Fibroblast of lung (primary cell): ENCODE data around the gene TMEM154. TPM values are rescaled to one million over a fixed set of nuclear protein-coding genes. Genes with fewer than 3 reads are reported as not detected.

ENCODE experiments used
- DNase-seq, 2 donors: peaks; one replicate each; pipeline versions ENCODE4 v3.0.0 to v3.0.0-alpha.2; 2010; ENCODE audit warnings: low read depth in 2 of 2
- H2AFZ ChIP-seq: 2 replicates; pipeline ENCODE4 v1.5.1; 2012; ENCODE audit warnings: low read length, control low read depth, inconsistent platforms
- H3K27ac ChIP-seq: 2 replicates; pipeline ENCODE4 v1.5.1; 2011; ENCODE audit warnings: low read length, control low read depth; ENCODE audit not compliant: insufficient read depth
- H3K27me3 ChIP-seq: 2 replicates; pipeline ENCODE4 v1.5.1; 2011; ENCODE audit warnings: mild to moderate bottlenecking, low read length; ENCODE audit not compliant: control insufficient read depth, insufficient read depth
- H3K36me3 ChIP-seq: 2 replicates; pipeline ENCODE4 v1.5.1; 2011; ENCODE audit warnings: low read length; ENCODE audit not compliant: control insufficient read depth, insufficient read depth
- H3K4me1 ChIP-seq: 2 replicates; pipeline ENCODE4 v1.5.1; 2011; ENCODE audit warnings: low read length; ENCODE audit not compliant: control insufficient read depth, insufficient read depth; ENCODE audit errors: extremely low read depth
- H3K4me2 ChIP-seq: 2 replicates; pipeline ENCODE4 v1.5.1; 2011; ENCODE audit warnings: low read length, control low read depth; ENCODE audit not compliant: insufficient read depth; ENCODE audit errors: extremely low read depth
- H3K4me3 ChIP-seq, 4 experiments: fragments of 200-600 bp in 1 of 4; sonication (generic) in 1 of 4; replicated peaks in 1 of 4; 2 replicates each; pipeline ENCODE4 v1.5.1; 2011 to 2016; ENCODE audit warnings: low read length in 4 of 4, low read depth in 3 of 4, mild to moderate bottlenecking in 3 of 4, control low read depth in 2 of 4, inconsistent platforms in 1 of 4, mixed read lengths in 1 of 4; ENCODE audit not compliant: insufficient read depth in 1 of 4; ENCODE audit errors: control extremely low read depth in 1 of 4
- H3K79me2 ChIP-seq: 2 replicates; pipeline ENCODE4 v1.5.1; 2012; ENCODE audit warnings: mild to moderate bottlenecking, low read length, inconsistent platforms; ENCODE audit not compliant: control insufficient read depth, insufficient read depth
- H3K9ac ChIP-seq: 2 replicates; pipeline ENCODE4 v1.5.1; 2011; ENCODE audit warnings: mild to moderate bottlenecking, low read length, control low read depth; ENCODE audit not compliant: insufficient read depth
- H3K9me3 ChIP-seq: 2 replicates; pipeline ENCODE4 v1.5.1; 2012; ENCODE audit warnings: low read depth, low read length; ENCODE audit not compliant: control insufficient read depth, insufficient read depth
- H4K20me1 ChIP-seq: 2 replicates; pipeline ENCODE4 v1.5.1; 2011; ENCODE audit warnings: low read length; ENCODE audit not compliant: control insufficient read depth, insufficient read depth; ENCODE audit errors: extremely low read depth
- CTCF ChIP-seq, 2 donors: IDR thresholded peaks in 1 of 2; conservative IDR thresholded peaks in 1 of 2; 1 replicate in 1 of 2; 2 replicates in 1 of 2; pipeline ENCODE4 v1.5.1; 2011 to 2012; ENCODE audit warnings: low read length in 2 of 2, control low read depth in 1 of 2, inconsistent platforms in 1 of 2, low read depth in 1 of 2, mild to moderate bottlenecking in 1 of 2
- EZH2 ChIP-seq: IDR thresholded peaks from 2 replicates; pipeline ENCODE4 v1.5.1; 2012; ENCODE audit warnings: low read length, control low read depth, mild to moderate bottlenecking; ENCODE audit errors: missing control alignments
- polyA plus RNA-seq, 2 donors: library from polyadenylated mRNA; depleted of rRNA in 1 of 2; stranded (reverse) in 1 of 2; unstranded in 1 of 2; fragments of >200 nt; gene quantifications; 2 replicates each; pipeline ENCODE4 v1.2.1, GENCODE V29; 2011 to 2012; ENCODE audit warnings: missing spikeins in 1 of 2
- total RNA-seq: library from RNA; depleted of rRNA; stranded (reverse); fragments of >200 nt; gene quantifications from 2 replicates; pipeline ENCODE4 v1.2.1, GENCODE V29; 2014

The TMEM154 gene
- total and polyA plus RNA-seq, 2 donors (not counting 1 experiment from before 2014, with no cell fraction given): 0.50 to 3.7 TPM

GRCh38 chr4:152652102-152652501 lies 27.7 kb downstream of the TMEM154 start:
- Histone ChIP-seq H3K9me3 (no peaks in the 10 kb centered on the region), H3K27ac (no peak overlapping the region), H3K4me2 (no peak overlapping the region), H2AFZ (no peak overlapping the region), H3K79me2 (no peaks in the 10 kb centered on the region), H3K4me3 (no peak overlapping the region), H3K4me1 (no peaks in the 10 kb centered on the region), H3K9ac (no peak overlapping the region), H3K27me3 (no peaks in the 10 kb centered on the region), H3K36me3 (no peaks in the 10 kb centered on the region), H4K20me1 (no peaks in the 10 kb centered on the region)
- DNase-seq: no peak
- TF ChIP-seq EZH2 (no peak), CTCF (conservative IDR thresholded peaks at IDR 0.05 in 1 of 2, IDR thresholded peaks at IDR 0.05 in 1 of 2; ENCODE audit: low read depth in 1 of 2, low read length in 2 of 2) (no peak)

GRCh38 chr4:152651473-152652060 lies 28.2 kb downstream of the TMEM154 start:
- no peak for TF ChIP-seq EZH2
- TF ChIP-seq CTCF (conservative IDR thresholded peaks at IDR 0.05 in 1 of 2, IDR thresholded peaks at IDR 0.05 in 1 of 2; ENCODE audit: low read depth in 1 of 2, low read length in 2 of 2): no peak
- Histone ChIP-seq H3K4me3 (no peak overlapping the region), H3K9ac (no peak overlapping the region), H4K20me1 (no peaks in the 10 kb centered on the region), H3K4me1 (no peaks in the 10 kb centered on the region), H3K4me2 (no peak overlapping the region), H2AFZ (no peak overlapping the region), H3K27me3 (no peaks in the 10 kb centered on the region), H3K27ac (no peak overlapping the region), H3K79me2 (no peaks in the 10 kb centered on the region), H3K9me3 (no peaks in the 10 kb centered on the region), H3K36me3 (no peaks in the 10 kb centered on the region)
- DNase-seq: no peak

GRCh38 chr4:152646221-152646620 lies 33.6 kb downstream of the TMEM154 start:
- Histone ChIP-seq H3K36me3 (no peaks in the 10 kb centered on the region), H3K4me1 (no peaks in the 10 kb centered on the region), H4K20me1 (no peaks in the 10 kb centered on the region), H3K4me3 (no peak overlapping the region), H2AFZ (no peak overlapping the region), H3K9ac (no peak overlapping the region), H3K4me2 (no peak overlapping the region), H3K79me2 (no peaks in the 10 kb centered on the region), H3K27me3 (no peaks in the 10 kb centered on the region), H3K27ac (no peak overlapping the region), H3K9me3 (no peaks in the 10 kb centered on the region)
- DNase-seq: no peak
- TF ChIP-seq CTCF (conservative IDR thresholded peaks at IDR 0.05 in 1 of 2, IDR thresholded peaks at IDR 0.05 in 1 of 2; ENCODE audit: low read depth in 1 of 2, low read length in 2 of 2) (no peak), EZH2 (no peak)
